Astrocyte of the hippocampus (primary cell): ENCODE measurements around the gene EPS8L1.
A peak's percentile ranks its signal among the peaks of the same experiment; 100 is the strongest.
"Not testable (repeated sequence)": the region's sequence is repeated elsewhere in the genome, so short reads cannot be mapped to it uniquely, and the experiment has no call there.

Experiments
- DNase-seq: peaks from one replicate; pipeline ENCODE4 v3.0.0; 2011; ENCODE audit warnings: low read depth, low spot score

The EPS8L1 gene

GRCh38 chr19:55094456-55095259, 19.0 kb downstream of the EPS8L1 start:
- no peak for DNase-seq

DNA sequence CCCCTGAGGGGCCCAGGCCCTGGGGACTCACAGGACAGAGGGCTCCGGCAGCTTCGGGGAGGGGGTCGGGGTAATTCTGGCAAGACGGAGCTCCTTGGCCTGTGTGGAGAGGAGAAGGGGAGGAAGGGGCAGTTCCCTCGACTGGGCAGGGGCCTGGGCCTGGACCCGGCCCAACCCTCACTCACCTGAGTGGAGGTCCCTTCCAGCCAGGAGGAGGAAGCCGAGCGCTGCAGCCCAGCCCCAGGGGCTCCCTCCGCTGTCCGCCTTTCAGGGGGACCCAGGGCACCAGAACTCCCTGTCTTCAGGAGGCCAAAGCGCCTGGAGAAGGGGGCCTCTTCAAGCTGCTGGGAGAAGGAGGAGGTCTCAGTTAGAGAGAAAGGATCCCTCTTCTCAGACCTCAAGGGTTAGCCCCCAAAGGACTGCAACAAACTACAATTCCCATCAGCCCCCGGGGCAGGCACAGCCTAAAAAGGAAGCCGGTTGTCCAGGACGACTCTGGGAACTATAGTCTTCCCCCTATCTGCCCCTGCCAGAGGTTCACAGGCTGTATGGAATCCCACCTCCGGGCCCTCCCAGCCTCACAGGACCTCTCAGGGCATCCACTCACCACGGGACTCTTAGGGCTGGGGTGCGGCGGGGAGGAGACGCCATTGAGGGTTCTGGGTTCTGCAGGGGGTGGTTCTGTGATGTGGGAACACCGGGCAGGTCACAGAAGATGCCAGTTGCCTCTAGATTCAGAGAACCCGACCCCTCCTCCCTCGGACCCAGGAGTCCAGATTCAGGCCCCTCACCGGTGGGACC, 19.8 kb downstream of the EPS8L1 start:
- DNase-seq = no peak

GRCh38 chr19:55096061-55096701, 20.5 kb downstream of the EPS8L1 start:
- no peak for DNase-seq

DNA sequence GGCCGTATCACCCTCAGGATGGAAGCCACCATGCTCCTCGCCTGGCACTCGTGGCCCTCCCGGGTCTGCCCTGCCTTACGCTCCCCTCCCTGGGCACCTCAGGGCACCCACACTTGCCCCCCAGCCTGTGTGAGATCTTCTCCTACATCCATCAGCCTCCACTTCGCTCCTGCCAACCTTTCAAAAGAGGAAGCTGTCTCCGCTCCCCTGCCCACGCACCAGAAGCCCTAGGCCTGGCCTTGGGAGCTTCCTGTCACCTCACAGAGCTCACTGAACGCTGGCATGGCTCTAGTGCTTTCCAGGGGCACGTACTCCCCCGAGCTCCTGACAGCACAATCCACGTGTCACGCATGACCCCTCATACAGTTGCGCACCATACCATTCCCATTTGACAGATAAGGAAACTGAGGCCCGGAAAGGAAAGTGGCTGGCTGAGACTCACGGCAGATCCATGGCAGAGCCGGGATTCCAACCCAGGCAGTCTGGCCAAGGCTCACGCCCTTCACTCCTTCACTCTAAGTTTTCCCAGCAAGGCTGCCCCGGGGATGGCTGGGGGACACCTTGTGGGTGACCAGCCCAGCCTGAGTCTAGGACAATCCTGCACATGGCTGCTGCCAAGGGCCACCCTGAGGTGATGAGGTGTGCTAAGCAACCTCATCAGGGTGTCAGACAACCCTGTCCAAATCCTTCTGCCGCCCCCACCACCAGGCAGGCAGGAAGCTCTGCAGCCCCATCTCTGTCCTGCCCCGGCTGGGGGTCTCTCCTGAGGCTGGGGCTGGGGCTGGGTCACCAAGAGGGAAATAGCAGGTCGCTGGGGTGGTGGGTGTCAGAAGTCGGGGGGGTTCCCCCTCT, 22.4 kb downstream of the EPS8L1 start:
- DNase-seq = no peak

- DNase-seq = no peak
These were observed 23.3 kb downstream of the EPS8L1 start for GRCh38 chr19:55098716-55099556.

GRCh38 chr19:55099557-55100506, 24.2 kb downstream of the EPS8L1 start:
- no peak for DNase-seq

DNA sequence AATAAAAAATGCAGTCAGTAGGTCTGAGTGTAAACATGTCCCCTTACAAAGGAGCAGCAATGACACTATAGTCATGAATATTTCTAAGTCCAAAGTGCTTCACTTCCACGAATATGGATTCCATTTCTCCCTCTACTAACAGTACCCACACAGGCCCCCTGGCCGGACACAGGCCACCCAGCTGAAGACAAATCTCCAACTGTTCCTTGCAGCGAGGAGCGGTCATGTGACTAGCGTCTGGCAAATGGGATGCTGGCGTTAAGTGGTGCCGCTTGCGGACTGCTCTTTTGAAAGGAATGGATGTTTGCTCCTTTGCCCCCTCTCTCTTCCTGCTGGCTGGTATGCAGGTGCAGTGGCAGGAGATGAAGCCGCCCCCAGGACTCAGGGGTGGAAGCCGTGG, 25.6 kb downstream of the EPS8L1 start:
- no peak for DNase-seq

DNA sequence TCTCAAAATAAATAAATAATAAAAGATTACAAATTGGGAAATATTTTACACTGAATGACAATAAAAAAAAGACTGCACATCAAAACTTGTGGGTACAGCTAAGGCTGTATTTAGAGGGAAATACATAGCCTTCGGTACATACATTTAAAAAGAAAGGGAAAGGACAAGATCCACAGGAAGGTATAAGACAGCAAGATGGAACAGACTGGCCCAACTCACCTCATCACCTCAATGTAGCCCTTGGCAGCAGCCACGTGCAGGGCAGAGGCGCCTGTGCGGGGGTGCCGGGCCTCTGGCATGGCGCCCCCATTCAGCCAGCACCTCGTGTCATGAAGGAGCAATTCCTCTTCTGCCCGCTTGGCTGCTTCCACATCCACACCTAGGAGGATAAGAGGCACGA, 27.5 kb downstream of the EPS8L1 start:
- no peak for DNase-seq

- no peak for DNase-seq
These were observed 29.6 kb downstream of the EPS8L1 start for GRCh38 chr19:55105237-55105636.

DNA sequence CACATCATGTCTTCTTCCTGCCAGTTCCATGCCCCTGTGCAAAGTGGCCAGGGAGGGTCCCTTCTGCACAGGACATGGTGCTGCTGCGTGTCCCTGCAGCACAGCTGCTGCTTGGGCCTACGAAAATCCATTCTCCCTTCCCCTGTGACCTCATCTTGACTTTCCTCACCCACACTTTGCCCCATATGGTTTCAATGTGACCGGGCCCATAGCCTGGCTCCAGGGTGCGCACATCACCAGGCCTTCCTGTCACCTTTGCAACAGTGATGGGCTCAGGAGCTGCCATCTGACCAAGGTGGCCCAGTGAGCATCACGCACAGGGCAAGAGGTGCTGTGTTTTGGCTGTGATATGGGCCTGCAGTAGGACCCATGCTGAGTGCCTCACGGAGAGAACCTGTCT, 30.9 kb downstream of the EPS8L1 start:
- DNase-seq = no peak

DNA sequence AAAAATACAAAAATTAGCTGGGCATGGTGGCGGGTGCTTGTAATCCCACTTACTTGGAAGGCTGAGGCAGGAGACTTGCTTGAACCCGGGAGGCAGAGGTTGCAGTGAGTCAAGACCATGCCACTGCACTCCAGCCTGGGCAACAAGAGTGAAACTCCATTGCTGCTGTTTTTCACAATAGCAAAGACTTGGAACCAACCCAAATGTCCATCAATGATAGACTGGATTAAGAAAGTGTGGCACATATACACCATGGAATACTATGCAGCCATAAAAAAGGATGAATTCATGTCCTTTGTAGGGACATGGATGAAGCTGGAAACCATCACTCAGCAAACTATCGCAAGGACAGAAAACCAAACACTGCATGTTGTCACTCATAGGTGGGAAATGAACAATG, 31.6 kb downstream of the EPS8L1 start:
- not testable (repeated sequence) for DNase-seq

DNA sequence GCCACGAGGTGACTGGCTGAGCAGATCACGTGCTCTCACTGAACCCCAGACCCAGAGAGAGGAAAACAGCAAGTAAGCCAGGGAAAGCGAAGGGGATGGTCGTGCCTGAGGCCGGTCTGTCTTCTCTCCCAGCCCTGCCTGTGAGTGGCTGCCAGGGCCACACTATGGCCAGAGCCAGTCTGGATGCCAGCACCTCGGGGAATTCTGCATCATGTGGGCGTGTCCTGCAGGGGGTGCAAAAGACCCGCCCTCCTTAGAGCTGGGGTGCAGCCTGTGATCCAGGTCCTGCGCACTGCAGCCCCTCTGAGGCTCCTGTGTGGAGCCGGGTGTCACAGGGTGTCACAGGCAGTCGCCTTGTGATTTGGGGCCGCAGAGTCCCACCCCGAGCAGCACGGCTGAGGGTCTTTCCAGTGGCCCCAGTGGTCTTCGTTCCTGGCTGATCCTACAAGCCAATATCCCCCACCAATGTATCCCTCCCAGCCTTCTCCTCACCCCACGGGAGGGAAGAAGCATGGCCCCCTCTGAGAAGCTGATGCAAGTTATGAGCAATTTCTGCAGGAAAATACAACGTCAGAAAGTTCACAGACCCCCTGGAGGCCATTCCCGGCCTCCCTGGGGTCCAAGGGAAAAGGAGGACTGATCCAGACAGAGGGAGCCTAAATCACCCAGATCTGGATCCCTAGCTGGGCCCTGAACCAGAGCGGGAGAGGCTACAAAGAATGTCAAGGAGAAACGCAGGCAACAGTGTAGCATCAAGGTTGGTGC, 34.0 kb downstream of the EPS8L1 start:
- DNase-seq = no peak

DNA sequence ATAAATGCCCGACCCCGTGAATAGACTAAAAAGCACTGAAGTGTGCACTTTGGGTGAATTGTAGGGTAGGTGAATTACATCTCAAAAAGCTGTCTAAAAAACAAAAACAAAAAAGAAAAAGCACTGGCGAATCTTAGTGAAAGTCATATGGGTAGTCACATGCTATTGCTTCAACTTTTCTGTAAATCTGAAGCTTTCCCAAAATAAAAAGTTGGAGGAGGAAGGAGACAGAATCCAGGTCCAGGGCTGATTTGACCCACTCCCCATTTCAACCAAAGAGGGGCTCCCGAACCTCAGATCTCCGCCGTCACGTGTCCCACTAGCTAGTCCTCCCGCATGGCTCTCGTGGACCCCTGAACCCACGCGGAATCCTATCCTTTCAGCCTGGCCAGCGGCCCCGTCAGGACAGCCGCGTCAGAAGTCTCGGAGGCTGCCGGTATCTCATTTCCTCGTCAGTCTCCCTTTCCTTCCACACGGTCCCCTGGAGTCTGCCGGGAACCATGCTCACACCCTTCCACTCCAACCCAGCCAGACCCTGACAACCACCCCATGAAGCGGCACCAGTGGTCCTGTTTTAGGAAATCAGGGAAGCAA, 35.7 kb downstream of the EPS8L1 start:
- DNase-seq = no peak

DNA sequence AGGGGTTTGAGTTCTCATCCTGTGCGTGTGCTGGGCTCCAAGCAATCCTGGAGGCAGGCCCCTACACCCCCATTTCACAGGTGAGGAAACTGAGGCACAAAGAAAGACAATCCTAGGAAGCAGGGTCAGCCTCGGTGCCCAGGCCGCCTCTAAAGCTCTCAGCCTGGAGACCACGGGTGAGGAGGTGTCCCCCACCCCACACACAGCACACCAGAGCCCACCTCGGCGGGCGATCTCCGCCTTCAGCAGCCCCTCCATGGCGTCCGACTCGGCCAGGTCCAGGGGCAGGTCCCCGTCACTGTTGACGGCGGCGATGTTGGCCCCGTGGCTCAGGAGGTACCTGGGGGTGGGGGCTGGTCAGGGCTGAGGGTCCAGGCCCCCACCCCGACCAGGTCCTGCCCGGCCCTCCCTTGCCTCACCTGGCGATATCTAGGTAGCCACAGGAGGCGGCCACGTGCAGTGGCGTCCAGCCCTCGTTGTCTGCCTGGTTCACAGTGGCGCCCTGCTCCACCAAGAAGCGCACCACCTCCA, 36.6 kb downstream of the EPS8L1 start:
- DNase-seq = no peak

DNA sequence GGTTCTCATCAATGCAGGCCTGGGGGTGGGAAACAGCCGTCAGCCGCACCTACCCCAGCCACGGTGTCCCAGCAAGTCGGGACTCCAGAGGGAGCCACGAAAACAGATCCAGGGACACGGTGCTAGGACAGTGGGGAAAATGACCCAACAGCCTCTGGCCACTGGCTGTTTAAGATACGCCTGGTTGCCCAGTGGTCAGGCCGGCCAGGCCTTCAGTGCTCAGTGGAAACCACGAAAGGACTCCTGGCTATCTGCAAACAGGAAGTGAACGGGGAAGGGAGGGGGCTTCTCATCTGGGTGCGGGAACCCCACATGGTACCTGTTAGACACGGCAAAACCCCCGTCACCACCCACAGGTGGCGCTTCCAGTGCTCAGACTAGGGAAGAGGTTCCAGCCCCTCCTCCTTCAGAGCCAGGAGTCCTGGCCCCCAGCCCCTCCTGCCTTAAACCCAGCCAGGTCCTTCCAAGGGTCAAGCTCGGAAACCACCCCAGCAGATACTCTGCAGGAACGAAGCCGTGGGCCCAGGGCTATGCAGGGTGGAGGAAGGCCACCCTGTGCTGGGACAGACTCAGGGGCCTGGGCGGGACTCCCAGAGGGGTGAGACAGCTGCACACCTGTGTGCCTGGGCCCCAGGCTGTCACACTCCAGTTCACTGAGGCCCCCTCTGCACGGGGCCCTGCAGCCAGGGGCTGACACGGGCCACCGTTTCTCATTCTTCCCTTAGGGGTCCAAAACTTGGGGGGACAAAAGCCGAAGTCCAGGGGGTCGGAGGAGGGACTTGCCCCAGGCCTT, 37.3 kb downstream of the EPS8L1 start:
- peak; percentile 20 for DNase-seq

DNA sequence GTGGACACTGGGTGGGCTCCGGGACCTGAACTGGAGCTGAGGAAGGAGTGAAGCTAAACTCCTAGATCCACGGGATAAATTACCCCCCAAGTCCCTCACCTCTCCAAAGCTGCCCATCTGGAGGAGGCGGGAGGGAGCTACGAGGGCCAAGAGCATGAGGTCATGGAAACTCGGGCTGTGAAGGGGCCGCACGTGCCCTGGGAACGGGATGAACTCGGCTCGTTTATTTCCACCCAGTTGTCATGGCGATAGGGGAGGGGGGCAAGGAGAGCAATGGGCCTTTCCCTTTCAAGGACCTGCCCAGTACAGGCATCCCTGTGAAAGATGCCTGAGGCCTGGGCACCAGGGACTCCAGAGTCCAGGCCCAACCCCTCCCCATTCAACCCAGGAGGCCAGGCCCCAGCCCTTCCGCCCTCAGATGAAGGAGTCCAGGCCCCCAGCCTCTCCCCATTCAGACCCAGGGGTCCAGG, 37.9 kb downstream of the EPS8L1 start:
- peak; percentile 97 for DNase-seq

DNA sequence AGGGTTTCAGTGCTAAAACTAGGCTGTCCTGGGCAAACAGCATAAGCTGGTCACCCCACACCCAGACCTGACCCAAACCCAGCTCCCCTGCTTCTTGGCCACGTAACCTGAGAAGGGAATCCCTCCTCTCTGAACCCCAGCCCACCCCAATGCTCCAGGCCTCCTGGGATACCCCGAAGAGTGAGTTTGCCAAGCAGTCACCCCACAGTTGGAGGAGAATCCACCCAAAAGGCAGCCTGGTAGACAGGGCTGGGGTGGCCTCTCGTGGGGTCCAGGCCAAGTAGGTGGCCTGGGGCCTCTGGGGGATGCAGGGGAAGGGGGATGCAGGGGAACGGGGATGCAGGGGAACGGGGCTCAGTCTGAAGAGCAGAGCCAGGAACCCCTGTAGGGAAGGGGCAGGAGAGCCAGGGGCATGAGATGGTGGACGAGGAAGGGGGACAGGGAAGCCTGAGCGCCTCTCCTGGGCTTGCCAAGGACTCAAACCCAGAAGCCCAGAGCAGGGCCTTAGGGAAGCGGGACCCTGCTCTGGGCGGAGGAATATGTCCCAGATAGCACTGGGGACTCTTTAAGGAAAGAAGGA, 39.0 kb downstream of the EPS8L1 start:
- no peak for DNase-seq
